Smooth muscle cell of the brain vasculature (primary cell): ENCODE measurements around the gene LMTK3.

Experiments
- DNase-seq: peaks from one replicate; pipeline ENCODE4 v3.0.0-alpha.2; 2012; ENCODE audit warnings: low read depth, low spot score

The LMTK3 gene

GRCh38 chr19:48450863-48451262, 60.8 kb downstream of the LMTK3 start:
- no peak for DNase-seq

GRCh38 chr19:48450441-48450840, 61.2 kb downstream of the LMTK3 start:
- DNase-seq, result no peak

- no peak for DNase-seq
Observed at GRCh38 chr19:48448563-48448962, 63.1 kb downstream of the LMTK3 start.

- DNase-seq, result no peak
Observed at GRCh38 chr19:48446579-48446978, 65.1 kb downstream of the LMTK3 start.

- DNase-seq, result peak; percentile 65
Observed at GRCh38 chr19:48445606-48446481, 65.8 kb downstream of the LMTK3 start, which contains the start of gene GRWD1. Gene GRWD1 (plus strand): TSS chr19:48445983. CDS start chr19:48446006, 23 bp downstream.

- peak; percentile 66 for DNase-seq
Observed at GRCh38 chr19:48445256-48445605, 66.4 kb downstream of the LMTK3 start.

GRCh38 chr19:48444936-48445200, 66.8 kb downstream of the LMTK3 start:
- no peak for DNase-seq

GRCh38 chr19:48444129-48444935, 67.3 kb downstream of the LMTK3 start:
- DNase-seq, result no peak

GRCh38 chr19:48443731-48444128, 67.9 kb downstream of the LMTK3 start:
- DNase-seq, result no peak

- no peak for DNase-seq
Observed at GRCh38 chr19:48443256-48443655, 68.4 kb downstream of the LMTK3 start.

- no peak for DNase-seq
Observed at GRCh38 chr19:48442116-48443035, 69.3 kb downstream of the LMTK3 start.

- DNase-seq, result no peak
Observed at GRCh38 chr19:48441360-48442050, 70.1 kb downstream of the LMTK3 start.

GRCh38 chr19:48436586-48436985, 75.0 kb downstream of the LMTK3 start:
- DNase-seq, result no peak
